NT2/D1 (cell line): ENCODE data around the gene RAP1A.

Source experiments
- SUZ12 ChIP-seq: IDR thresholded peaks from 2 replicates; pipeline ENCODE4 v1.6.1; 2011; ENCODE audit not compliant: insufficient read length, insufficient read depth; ENCODE audit errors: extremely low read depth
- YY1 ChIP-seq: IDR thresholded peaks from 2 replicates; pipeline ENCODE4 v1.6.1; 2011; ENCODE audit not compliant: insufficient read length, insufficient read depth
- ZNF274 ChIP-seq: IDR thresholded peaks from 2 replicates; pipeline ENCODE4 v1.6.1; 2011; ENCODE audit warnings: mild to moderate bottlenecking, low read depth, low read length

DNA sequence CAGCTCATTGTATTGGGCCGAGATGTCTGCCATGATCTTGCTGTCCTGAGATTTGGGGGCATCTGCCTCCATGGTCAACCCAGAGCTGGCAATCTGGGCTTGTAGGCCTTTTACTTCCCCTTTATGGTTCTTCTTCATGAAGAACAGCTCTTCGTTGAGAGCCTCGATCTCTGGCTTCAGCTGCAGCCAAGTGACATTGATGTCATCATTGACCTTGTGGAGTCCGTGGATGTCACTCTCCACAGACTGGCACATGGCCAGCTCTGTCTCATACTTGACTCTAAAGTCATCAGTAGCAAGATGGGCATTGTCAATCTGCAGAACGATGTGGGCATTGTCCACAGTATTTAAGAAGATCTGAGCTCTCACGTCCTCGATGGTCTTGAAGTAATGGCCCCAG lies 29.2 kb downstream of the RAP1A start:
- TF ChIP-seq YY1 = no peak
- no peak for TF ChIP-seq SUZ12
- TF ChIP-seq ZNF274 = no peak
